ENCODE data around the gene PPM1M. TPM values are rescaled to one million over a fixed set of nuclear protein-coding genes. Genes with fewer than 3 reads are reported as not detected.

Gene PPM1M
- total RNA-seq, 1 experiment from 2014 or later: 8.5 TPM

DNA sequence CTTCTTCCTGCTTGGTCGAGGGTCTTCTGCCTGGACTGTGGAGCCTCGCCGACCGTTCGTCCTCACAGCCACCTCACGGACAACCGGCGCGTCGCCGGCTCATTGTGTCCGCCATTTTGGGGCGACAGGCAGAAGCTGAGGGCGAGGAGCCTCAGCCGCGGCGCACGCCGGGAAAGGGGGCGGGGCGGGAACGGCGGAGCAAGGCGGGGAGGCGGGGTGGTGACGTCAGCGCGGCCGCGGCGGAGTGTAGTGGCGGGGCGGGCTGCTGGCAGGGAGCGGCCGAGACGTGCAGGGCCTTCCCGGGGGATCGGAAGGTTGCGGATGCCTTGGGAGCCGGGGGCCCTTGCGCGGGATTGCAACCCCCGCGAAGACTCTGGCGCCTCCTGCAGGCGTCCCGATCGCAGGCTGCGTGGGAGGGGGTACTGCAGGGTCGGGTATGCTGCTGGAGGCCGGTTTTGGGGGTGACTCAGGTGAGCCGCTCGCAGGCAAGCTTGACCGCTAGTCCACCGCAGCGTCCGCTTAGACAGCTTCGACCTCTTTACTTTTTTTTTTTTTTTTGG lies 33.0 kb downstream of the PPM1M start, which contains the start of gene WDR82:
Gene WDR82, minus strand, starts transcription at position 140 of the 560 bp plus-strand sequence. CDS start 288 bp downstream, outside the sequence.
- no peaks in the 10 kb centered on the region for H3K9me3 ChIP-seq (ENCODE audit: low read length)
- DNase-seq: peak; percentile 94
- intact Hi-C loops (cut with micrococcal nuclease): loop anchor here (1.0 to 5.0 kb wide), 3 partner anchors 41 to 221 kb away; partner anchors contain the start of genes DUSP7 and TWF2

DNA sequence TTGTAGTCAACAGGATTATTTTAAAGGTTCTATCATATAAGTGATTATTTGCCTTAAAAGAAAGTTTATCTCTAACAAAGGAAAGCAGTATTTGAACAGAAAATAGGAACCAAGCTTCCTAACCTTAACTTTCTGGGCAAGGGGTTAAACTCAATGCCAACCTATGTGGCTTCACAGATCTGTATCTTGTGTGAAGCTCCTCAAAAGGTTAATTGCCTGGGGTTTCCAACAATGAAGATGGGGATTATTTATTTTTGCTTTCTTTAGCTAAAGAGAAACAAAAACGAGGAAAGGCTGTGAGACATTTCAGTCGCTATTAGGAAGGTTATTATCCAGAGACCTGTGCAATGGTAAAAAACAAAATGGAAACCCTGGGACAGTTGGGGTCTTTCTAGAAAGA lies 34.0 kb downstream of the PPM1M start:
- intact Hi-C loops (cut with micrococcal nuclease): loop anchor here (5.0 kb wide), 2 partner anchors 42 to 222 kb away; partner anchors contain the start of genes DUSP7 and TWF2
- CTCF ChIA-PET: interaction anchor here (0.6 kb wide), 1 partner anchor 33 kb away, joined by 4 read pairs; no protein-coding TSS in a partner anchor
- Histone ChIP-seq H3K27me3 (ENCODE audit: low read length) (no peaks in the 10 kb centered on the region), H3K9me2 (replicated peaks; ENCODE audit: low read length) (no peaks in the 10 kb centered on the region), H3K9ac (ENCODE audit: low read length) (no peak overlapping the region), H3K9me3 (ENCODE audit: low read length) (no peaks in the 10 kb centered on the region), H3K79me2 (ENCODE audit: low read length) (peaks cover 41% of the 10 kb centered on the region), H4K20me1 (ENCODE audit: low read length) (peaks cover 27% of the 10 kb centered on the region), H3K4me1 (ENCODE audit: insufficient read depth, low read length) (peaks cover 29% of the 10 kb centered on the region), H3K36me3 (ENCODE audit: low read depth, low read length) (no peaks in the 10 kb centered on the region), H3K4me3 (ENCODE audit: low read length) (peak overlapping the region; percentile 76), H3K4me2 (ENCODE audit: low read length) (peak overlapping the region; percentile 89), H3F3A (ENCODE audit: low read length, unreplicated experiment) (no peaks in the 10 kb centered on the region), H3K27ac (ENCODE audit: low read length) (no peak overlapping the region), H2AFZ (ENCODE audit: low read length) (no peak overlapping the region)
- TF ChIP-seq EZH2phosphoT487 (IDR thresholded peaks at IDR 0.05; ENCODE audit: borderline replicate concordance, low read length): no peak
- no peak for TF ChIP-seq CTCF (conservative IDR thresholded peaks at IDR 0.05; ENCODE audit: low read depth, low read length)
- no peak for TF ChIP-seq EZH2 (IDR thresholded peaks at IDR 0.05; ENCODE audit: low read length, unreplicated experiment)
- ATAC-seq (no peak), DNase-seq (no peak)
- POLR2A ChIA-PET (ENCODE audit: unreplicated experiment): interaction anchor here (1.3 kb wide), 1 partner anchor 8 kb away, joined by 11 read pairs; the partner anchor contains the start of gene GLYCTK
- BruUV-seq (replicated peaks): no TSS peak

More for the DNA sequence above, 33.0 kb downstream of the PPM1M start, which contains the start of gene WDR82:
- ChIA-PET POLR2A (ENCODE audit: unreplicated experiment) (interaction anchor here (1.0 to 1.4 kb wide), 4 partner anchors 9 to 55 kb away, joined by 3 to 11 read pairs (median 7); partner anchors contain the start of genes GLYCTK and TWF2), CTCF (interaction anchor here (0.6 to 0.7 kb wide), 2 partner anchors 33 to 143 kb away, joined by 3 read pairs; partner anchors contain the start of gene PPM1M)
- Histone ChIP-seq H3F3A (ENCODE audit: low read length, unreplicated experiment) (no peaks in the 10 kb centered on the region), H3K27ac (ENCODE audit: low read length) (peak within 1 kb of the TSS; percentile 86), H3K4me1 (ENCODE audit: insufficient read depth, low read length) (peaks cover 29% of the 10 kb centered on the region), H3K9me2 (replicated peaks; ENCODE audit: low read length) (no peaks in the 10 kb centered on the region), H3K79me2 (ENCODE audit: low read length) (peaks cover 51% of the 10 kb centered on the region), H3K9ac (ENCODE audit: low read length) (peak within 1 kb of the TSS; percentile 99), H2AFZ (ENCODE audit: low read length) (peak within 1 kb of the TSS; percentile 82), H3K27me3 (ENCODE audit: low read length) (no peaks in the 10 kb centered on the region), H3K36me3 (ENCODE audit: low read depth, low read length) (peaks cover 10% of the 10 kb centered on the region; the same call in 1 of the 2 replicates), H3K4me3 (ENCODE audit: low read length) (peak within 1 kb of the TSS; percentile 76), H3K4me2 (ENCODE audit: low read length) (peak within 1 kb of the TSS; percentile 89), H4K20me1 (ENCODE audit: low read length) (peaks cover 37% of the 10 kb centered on the region)
- no TSS peak for BruUV-seq (replicated peaks)
- ATAC-seq: peak; percentile 86
- TF ChIP-seq EZH2phosphoT487 (IDR thresholded peaks at IDR 0.05; ENCODE audit: borderline replicate concordance, low read length): no peak
- peak; percentile 48; the same call in 1 of the 2 replicates for TF ChIP-seq CTCF (conservative IDR thresholded peaks at IDR 0.05; ENCODE audit: low read depth, low read length)

- BruUV-seq (replicated peaks): no TSS peak
- Histone ChIP-seq H3K4me2 (ENCODE audit: low read length) (no peak overlapping the region), H3K27me3 (ENCODE audit: low read length) (no peaks in the 10 kb centered on the region), H3K4me1 (ENCODE audit: insufficient read depth, low read length) (peaks cover 29% of the 10 kb centered on the region), H2AFZ (ENCODE audit: low read length) (no peak overlapping the region), H3K27ac (ENCODE audit: low read length) (no peak overlapping the region), H3K36me3 (ENCODE audit: low read depth, low read length) (no peaks in the 10 kb centered on the region), H3K4me3 (ENCODE audit: low read length) (no peak overlapping the region), H3K9me3 (ENCODE audit: low read length) (no peaks in the 10 kb centered on the region), H3K9me2 (replicated peaks; ENCODE audit: low read length) (no peaks in the 10 kb centered on the region), H3K9ac (ENCODE audit: low read length) (no peak overlapping the region), H3K79me2 (ENCODE audit: low read length) (peaks cover 36% of the 10 kb centered on the region), H3F3A (ENCODE audit: low read length, unreplicated experiment) (no peaks in the 10 kb centered on the region), H4K20me1 (ENCODE audit: low read length) (peaks cover 24% of the 10 kb centered on the region)
- no peak for TF ChIP-seq CTCF (conservative IDR thresholded peaks at IDR 0.05; ENCODE audit: low read depth, low read length)
- TF ChIP-seq EZH2phosphoT487 (IDR thresholded peaks at IDR 0.05; ENCODE audit: borderline replicate concordance, low read length): no peak
- no peak for TF ChIP-seq EZH2 (IDR thresholded peaks at IDR 0.05; ENCODE audit: low read length, unreplicated experiment)
- CTCF ChIA-PET: no interaction called here
- DNase-seq (no peak), ATAC-seq (no peak)
- POLR2A ChIA-PET (ENCODE audit: unreplicated experiment): no interaction called here
- intact Hi-C loops (cut with micrococcal nuclease): no loop called here
Measured at GRCh38 chr3:52280050-52280461, 34.5 kb downstream of the PPM1M start.
